HCT116 (cell line): Measurements from ENCODE around the gene CAST. TPM values are rescaled to one million over a fixed set of nuclear protein-coding genes. Genes with fewer than 3 reads are reported as not detected.

Experiments
- ATAC-seq: fragments of 200-7000 bp; cut with Tn5 transposase; 2 replicates; pipeline ENCODE4 v1.9.1; 2020; ENCODE audit warnings: mild to moderate bottlenecking, moderate library complexity
- BruUV-seq: library from RNA; stranded (reverse); fragments of 400-500 nt; replicated peaks from 2 replicates; lab custom pipeline; 2021; lab: Mats Ljungman, UMichigan
- CTCF ChIA-PET: fragments of 300-600 bp; sonication (Branson Sonifier 250); formaldehyde crosslinking; loops from one replicate; lab custom pipeline; 2021; ENCODE audit warnings: antibody characterized with exemption; lab: Charles Lee
- POLR2A ChIA-PET: fragments of 300-600, 350-600 bp; sonication (Branson Sonifier 250); formaldehyde crosslinking; loops from one replicate; lab custom pipeline; 2021; ENCODE audit warnings: antibody characterized with exemption; lab: Charles Lee
- RAD21 ChIA-PET, 2 experiments: fragments of 300-600 bp; sonication (Branson Sonifier 250); formaldehyde crosslinking; loops; one replicate each; lab custom pipeline; 2023; ENCODE audit warnings: low total read pairs in 2 of 2; ENCODE audit not compliant: uncharacterized antibody in 2 of 2, unreplicated experiment in 2 of 2, low non-redundant PET in 1 of 2; lab: Charles Lee
- DNase-seq: peaks from one replicate; pipeline ENCODE4 v3.0.0-alpha.2; 2010; ENCODE audit warnings: low read depth, low spot score
- H2AFZ ChIP-seq: fragments of 200-600 bp; shearing (Covaris generic), sonication (generic); 2 replicates; pipeline ENCODE4 v1.6.1; 2017; ENCODE audit warnings: low read depth, mixed run types, mixed read lengths, antibody characterized with exemption, low read length; ENCODE audit not compliant: poor library complexity, severe bottlenecking
- H3K27ac ChIP-seq: 2 replicates; pipeline ENCODE4 v1.5.1; 2012; ENCODE audit warnings: low read depth, low read length
- H3K27me3 ChIP-seq: fragments of 200-600 bp; sonication (generic); 2 replicates; pipeline ENCODE4 v1.6.1; 2016; ENCODE audit warnings: mixed run types, low read length, mixed read lengths; ENCODE audit not compliant: insufficient read depth
- H3K36me3 ChIP-seq, 2 experiments: fragments of 200-500 bp in 1 of 2; fragments of 200-600 bp in 1 of 2; sonication (Bioruptor generic) in 1 of 2; sonication (generic) in 1 of 2; 2 replicates each; pipeline versions ENCODE4 v1.5.1 to v1.6.1; 2014 to 2016; ENCODE audit warnings: low read length in 2 of 2, inconsistent platforms in 1 of 2, mixed read lengths in 1 of 2, mixed run types in 1 of 2; ENCODE audit not compliant: insufficient read depth in 2 of 2, control insufficient read depth in 1 of 2
- H3K4me1 ChIP-seq, 2 experiments: fragments of 200-600 bp in 1 of 2; sonication (generic) in 1 of 2; 2 replicates each; pipeline versions ENCODE4 v1.5.1 to v1.6.1; 2012 to 2017; ENCODE audit warnings: low read length in 2 of 2, inconsistent platforms in 1 of 2, mild to moderate bottlenecking in 1 of 2, mixed read lengths in 1 of 2, mixed run types in 1 of 2, moderate library complexity in 1 of 2; ENCODE audit not compliant: insufficient read depth in 2 of 2, control insufficient read depth in 1 of 2
- H3K4me2 ChIP-seq: fragments of 200-600 bp; sonication (generic); 2 replicates; pipeline ENCODE4 v1.6.1; 2017; ENCODE audit warnings: mixed run types, low read length, mixed read lengths
- H3K4me3 ChIP-seq, 2 experiments: fragments of 200-600 bp in 1 of 2; sonication (generic) in 1 of 2; replicated peaks in 1 of 2; 2 replicates each; pipeline ENCODE4 v1.5.1; 2011 to 2016; ENCODE audit warnings: low read length in 2 of 2, control low read depth in 1 of 2, low read depth in 1 of 2, mild to moderate bottlenecking in 1 of 2, mixed read lengths in 1 of 2, mixed run types in 1 of 2
- H3K79me2 ChIP-seq: fragments of 200-600 bp; sonication (generic); 2 replicates; pipeline ENCODE4 v1.6.1; 2017; ENCODE audit warnings: mild to moderate bottlenecking, mixed run types, low read length, moderate library complexity, mixed read lengths; ENCODE audit not compliant: insufficient read depth
- H3K9ac ChIP-seq: fragments of 200-600 bp; sonication (generic); 2 replicates; pipeline ENCODE4 v1.6.1; 2016; ENCODE audit warnings: low read length, mixed read lengths
- H3K9me2 ChIP-seq: fragments of 200-600 bp; sonication (generic), shearing (Covaris generic); 2 replicates; pipeline ENCODE4 v1.6.1; 2017; ENCODE audit warnings: mixed run types, mild to moderate bottlenecking, moderate library complexity; ENCODE audit not compliant: insufficient read depth
- H3K9me3 ChIP-seq, 2 experiments: fragments of 200-500 bp in 1 of 2; fragments of 200-600 bp in 1 of 2; sonication (Bioruptor generic) in 1 of 2; sonication (generic) in 1 of 2; 2 replicates each; pipeline ENCODE4 v1.6.1; 2014 to 2017; ENCODE audit warnings: low read length in 2 of 2, mixed read lengths in 2 of 2, inconsistent platforms in 1 of 2, low read depth in 1 of 2, mild to moderate bottlenecking in 1 of 2, mixed run types in 1 of 2, moderate library complexity in 1 of 2; ENCODE audit not compliant: control insufficient read depth in 1 of 2, insufficient read depth in 1 of 2
- H4K20me1 ChIP-seq: fragments of 200-600 bp; sonication (generic), shearing (Covaris generic); 2 replicates; pipeline ENCODE4 v1.6.1; 2017; ENCODE audit warnings: mixed run types, mild to moderate bottlenecking, moderate library complexity; ENCODE audit not compliant: insufficient read depth
- POLR2AphosphoS5 ChIP-seq: IDR thresholded peaks from 2 replicates; pipeline ENCODE4 v1.6.1; 2011; ENCODE audit warnings: mild to moderate bottlenecking, low read depth, low read length, moderate library complexity
- RAD21 ChIP-seq: IDR thresholded peaks from 2 replicates; pipeline ENCODE4 v1.6.1; 2012; ENCODE audit warnings: low read depth, mild to moderate bottlenecking
- SIN3A ChIP-seq: IDR thresholded peaks from 2 replicates; pipeline ENCODE4 v1.6.1; 2012; ENCODE audit warnings: low read depth
- ZFX ChIP-seq: fragments of 450-650 bp; IDR thresholded peaks from 2 replicates; pipeline ENCODE4 v1.6.1; 2017
- intact Hi-C: fragments of 100-400 bp; cut with micrococcal nuclease; formaldehyde crosslinking; loops from 2 replicates; pipeline ENCODE4 v1.10.0; 2022
- total RNA-seq: library from RNA; stranded (reverse); gene quantifications from one replicate; pipeline ENCODE4 v1.2.1, GENCODE V29; 2021; ENCODE audit not compliant: unreplicated experiment
- TF ChIP-seq, protein P1 (sequence below): IDR thresholded peaks from 2 replicates; pipeline ENCODE4 v1.6.1; 2011; ENCODE audit warnings: mild to moderate bottlenecking, low read length, moderate library complexity; ENCODE audit not compliant: insufficient replicate concordance; ENCODE audit errors: extremely low read depth

Gene CAST
- total RNA-seq, 1 experiment from 2014 or later: 142 TPM

DNA sequence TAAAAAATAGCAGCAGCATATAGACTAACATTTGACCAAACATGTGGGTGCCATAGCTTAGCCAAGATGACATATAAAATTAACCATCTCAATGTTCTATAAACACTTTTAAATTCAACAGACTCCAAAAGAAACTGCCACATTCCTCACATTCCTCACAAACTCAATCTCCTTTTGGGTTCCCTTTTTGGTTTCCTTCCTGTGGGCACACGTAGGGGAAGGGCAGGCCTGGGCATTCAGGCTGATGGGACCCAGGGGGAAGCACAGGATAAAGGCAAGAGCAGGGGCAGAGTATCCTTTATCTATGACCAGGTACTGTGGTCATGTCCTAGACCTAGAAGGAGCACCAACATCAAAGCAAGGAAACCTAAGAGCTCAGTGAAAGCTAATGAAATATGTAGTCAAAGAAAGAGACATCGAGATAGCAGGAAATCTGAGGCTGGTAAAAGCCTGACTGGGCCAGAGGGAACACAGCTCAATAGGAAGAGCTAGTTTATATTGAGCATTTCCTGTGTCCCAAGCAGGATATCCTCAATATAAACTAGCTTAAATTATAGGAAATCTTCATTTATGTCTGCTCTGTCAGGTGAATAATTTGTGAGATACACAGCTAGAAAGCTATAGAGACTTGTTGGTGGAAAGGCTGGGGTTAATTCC, 159.2 kb downstream of the CAST start:
- CTCF ChIA-PET: interaction anchor here (2.4 kb wide), 1 partner anchor 69 kb away, joined by 9 read pairs; no protein-coding TSS in a partner anchor

DNA sequence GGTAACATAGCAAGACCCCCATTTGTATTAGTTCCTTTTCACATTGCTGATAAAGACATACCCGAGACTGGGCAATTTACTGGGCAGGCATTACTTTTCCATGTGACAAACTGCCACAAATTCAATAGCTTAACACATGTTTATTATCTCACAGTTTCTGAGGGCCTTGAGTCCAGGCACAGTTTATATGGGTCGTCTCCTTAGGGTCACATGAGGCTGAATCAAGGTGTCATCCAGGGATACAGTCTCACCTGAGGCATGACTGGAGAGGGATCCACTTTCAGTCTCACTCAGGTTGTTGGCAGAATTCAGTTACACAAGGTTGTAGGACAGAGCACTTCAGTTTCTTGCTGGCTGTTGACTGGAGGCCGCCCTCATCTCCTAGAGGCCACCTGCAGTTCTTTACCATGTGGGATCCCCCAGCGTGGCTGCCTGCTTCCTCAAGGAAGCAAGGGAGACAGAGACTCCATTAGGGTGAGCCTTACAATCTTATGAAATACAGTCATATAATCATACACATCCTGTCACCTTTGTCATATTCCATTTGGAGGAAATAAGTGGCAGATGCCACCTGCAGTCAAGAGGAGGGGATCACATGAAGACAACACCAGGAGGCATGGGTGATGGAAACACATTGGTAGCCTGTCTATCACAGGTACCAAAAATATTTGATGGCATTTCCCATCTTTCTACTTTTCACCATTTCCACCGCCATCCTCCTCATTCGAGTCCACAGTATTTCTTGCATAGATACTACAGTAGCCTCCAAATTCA, 160.7 kb downstream of the CAST start:
- intact Hi-C loops: no loop called here
- Histone ChIP-seq H3K4me3 (no peak overlapping the region), H3K27ac (no peak overlapping the region), H3K27me3 (peaks cover 2% of the 10 kb centered on the region; the same call in 1 of the 2 replicates), H3K9me2 (no peaks in the 10 kb centered on the region), H3K4me2 (no peak overlapping the region), H3K36me3 (no peaks in the 10 kb centered on the region), H3K9ac (no peak overlapping the region), H3K79me2 (no peaks in the 10 kb centered on the region), H3K4me1 (no peaks in the 10 kb centered on the region), H2AFZ (no peak overlapping the region), H4K20me1 (no peaks in the 10 kb centered on the region), H3K9me3 (no peaks in the 10 kb centered on the region)
- DNase-seq (no peak), ATAC-seq (peak; percentile 60)
- POLR2A ChIA-PET: no interaction called here
- RAD21 ChIA-PET: no interaction called here
- peak; percentile 24; the same call in 1 of the 2 replicates for TF ChIP-seq RAD21
- TF ChIP-seq, protein P1, sequence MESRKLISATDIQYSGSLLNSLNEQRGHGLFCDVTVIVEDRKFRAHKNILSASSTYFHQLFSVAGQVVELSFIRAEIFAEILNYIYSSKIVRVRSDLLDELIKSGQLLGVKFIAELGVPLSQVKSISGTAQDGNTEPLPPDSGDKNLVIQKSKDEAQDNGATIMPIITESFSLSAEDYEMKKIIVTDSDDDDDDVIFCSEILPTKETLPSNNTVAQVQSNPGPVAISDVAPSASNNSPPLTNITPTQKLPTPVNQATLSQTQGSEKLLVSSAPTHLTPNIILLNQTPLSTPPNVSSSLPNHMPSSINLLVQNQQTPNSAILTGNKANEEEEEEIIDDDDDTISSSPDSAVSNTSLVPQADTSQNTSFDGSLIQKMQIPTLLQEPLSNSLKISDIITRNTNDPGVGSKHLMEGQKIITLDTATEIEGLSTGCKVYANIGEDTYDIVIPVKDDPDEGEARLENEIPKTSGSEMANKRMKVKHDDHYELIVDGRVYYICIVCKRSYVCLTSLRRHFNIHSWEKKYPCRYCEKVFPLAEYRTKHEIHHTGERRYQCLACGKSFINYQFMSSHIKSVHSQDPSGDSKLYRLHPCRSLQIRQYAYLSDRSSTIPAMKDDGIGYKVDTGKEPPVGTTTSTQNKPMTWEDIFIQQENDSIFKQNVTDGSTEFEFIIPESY: no peak
- BruUV-seq: no TSS peak
- CTCF ChIA-PET: no interaction called here

More for the DNA sequence above, 159.2 kb downstream of the CAST start:
- RAD21 ChIA-PET: no interaction called here
- Histone ChIP-seq H3K79me2 (no peaks in the 10 kb centered on the region), H3K4me2 (no peak overlapping the region), H3K4me3 (no peak overlapping the region), H4K20me1 (no peaks in the 10 kb centered on the region), H3K27me3 (peaks cover under 1% of the 10 kb centered on the region; the same call in 1 of the 2 replicates), H3K27ac (no peak overlapping the region), H2AFZ (no peak overlapping the region), H3K4me1 (no peaks in the 10 kb centered on the region), H3K9me3 (no peaks in the 10 kb centered on the region), H3K9ac (no peak overlapping the region), H3K9me2 (no peaks in the 10 kb centered on the region), H3K36me3 (no peaks in the 10 kb centered on the region)
- no TSS peak for BruUV-seq
- ATAC-seq (no peak), DNase-seq (no peak)
- TF ChIP-seq RAD21: no peak
- no peak for TF ChIP-seq POLR2AphosphoS5
- TF ChIP-seq SIN3A: no peak
- no peak for TF ChIP-seq ZFX
- POLR2A ChIA-PET: no interaction called here
- intact Hi-C loops: no loop called here
